Measurements from ENCODE around the gene ATP6V1A. TPM values are rescaled to one million over a fixed set of nuclear protein-coding genes. Genes with fewer than 3 reads are reported as not detected.

The ATP6V1A gene
- total and polyA plus RNA-seq, 3 donors from 2014 or later: 37.8 to 55.9 (median 51.6) TPM

DNA sequence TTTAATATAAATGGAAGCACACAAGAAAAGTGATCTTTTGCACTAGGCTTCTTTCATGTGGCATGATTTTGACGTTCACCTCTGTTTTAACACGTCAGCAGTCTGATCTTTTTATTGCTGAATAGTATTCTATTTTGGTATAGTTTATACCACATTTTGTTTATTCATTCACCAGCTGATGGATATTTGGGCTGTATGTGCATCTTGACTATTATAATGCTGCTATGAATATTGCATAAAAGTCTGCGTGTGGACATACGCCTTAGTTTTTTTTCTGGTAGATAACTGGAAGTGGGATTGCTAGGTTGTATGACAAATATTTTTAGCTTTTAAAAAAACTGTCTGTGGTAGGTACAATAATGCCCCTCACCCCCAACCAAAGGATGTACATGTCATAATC, 15.1 kb upstream of the ATP6V1A start:
- WGBS, 2 donors: 90 to 91% methylated on average over 4 of the region's 4 CpGs
- no peak for DNase-seq
- H3K27ac ChIP-seq: no peak overlapping the region
- TF ChIP-seq, protein P1, sequence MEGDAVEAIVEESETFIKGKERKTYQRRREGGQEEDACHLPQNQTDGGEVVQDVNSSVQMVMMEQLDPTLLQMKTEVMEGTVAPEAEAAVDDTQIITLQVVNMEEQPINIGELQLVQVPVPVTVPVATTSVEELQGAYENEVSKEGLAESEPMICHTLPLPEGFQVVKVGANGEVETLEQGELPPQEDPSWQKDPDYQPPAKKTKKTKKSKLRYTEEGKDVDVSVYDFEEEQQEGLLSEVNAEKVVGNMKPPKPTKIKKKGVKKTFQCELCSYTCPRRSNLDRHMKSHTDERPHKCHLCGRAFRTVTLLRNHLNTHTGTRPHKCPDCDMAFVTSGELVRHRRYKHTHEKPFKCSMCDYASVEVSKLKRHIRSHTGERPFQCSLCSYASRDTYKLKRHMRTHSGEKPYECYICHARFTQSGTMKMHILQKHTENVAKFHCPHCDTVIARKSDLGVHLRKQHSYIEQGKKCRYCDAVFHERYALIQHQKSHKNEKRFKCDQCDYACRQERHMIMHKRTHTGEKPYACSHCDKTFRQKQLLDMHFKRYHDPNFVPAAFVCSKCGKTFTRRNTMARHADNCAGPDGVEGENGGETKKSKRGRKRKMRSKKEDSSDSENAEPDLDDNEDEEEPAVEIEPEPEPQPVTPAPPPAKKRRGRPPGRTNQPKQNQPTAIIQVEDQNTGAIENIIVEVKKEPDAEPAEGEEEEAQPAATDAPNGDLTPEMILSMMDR (IDR thresholded peaks at IDR 0.05): no peak
- no peak for TF ChIP-seq POLR2A (IDR thresholded peaks at IDR 0.05)
- no peaks in the 10 kb centered on the region for H3K36me3 ChIP-seq (ENCODE audit: low read depth, missing control alignments)
- H3K4me1 ChIP-seq: peaks cover under 1% of the 10 kb centered on the region
- intact Hi-C loops (cut with DNase I; ENCODE audit: low total_unique reads): no loop called here
- H3K4me3 ChIP-seq: no peak overlapping the region
- H3K9me3 ChIP-seq: no peaks in the 10 kb centered on the region
- no peaks in the 10 kb centered on the region for H3K27me3 ChIP-seq

DNA sequence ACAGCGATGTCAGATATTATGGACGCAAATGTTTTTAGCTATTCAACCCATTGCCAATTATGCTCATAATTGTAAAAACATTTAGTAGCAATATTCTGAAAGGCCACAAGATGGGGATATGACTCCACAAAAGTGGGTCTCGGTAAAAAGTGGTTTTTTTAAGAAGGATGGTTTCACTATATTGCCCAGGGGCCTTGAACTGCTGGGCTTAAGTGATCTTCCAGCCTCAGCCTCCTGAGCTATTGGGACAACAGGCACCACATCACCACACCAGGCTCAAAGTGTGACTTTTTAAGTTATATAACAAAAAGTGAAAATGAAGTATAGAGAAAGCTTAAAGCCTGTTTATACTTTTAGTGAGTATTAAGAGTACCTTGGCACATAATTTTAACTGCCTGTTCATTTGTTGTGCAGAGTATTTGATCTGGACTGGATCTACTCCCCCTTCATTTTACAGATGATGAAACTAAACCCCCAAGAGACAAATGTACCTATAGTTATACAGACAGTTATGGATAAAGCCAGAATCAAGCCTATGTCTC, 10.2 kb upstream of the ATP6V1A start:
- H3K36me3 ChIP-seq (ENCODE audit: low read depth, missing control alignments): no peaks in the 10 kb centered on the region
- no peaks in the 10 kb centered on the region for H3K9me3 ChIP-seq
- no peak overlapping the region for H3K4me3 ChIP-seq
- H3K4me1 ChIP-seq: peaks cover 17% of the 10 kb centered on the region
- TF ChIP-seq, protein P1 (IDR thresholded peaks at IDR 0.05): peak; percentile 45 to 70 (median 58)
- TF ChIP-seq POLR2A (IDR thresholded peaks at IDR 0.05): no peak
- DNase-seq: no peak
- WGBS, 2 donors: 17 to 61% methylated on average over 3 of the region's 3 CpGs
- H3K27ac ChIP-seq: peak overlapping the region; percentile 9 to 32
- intact Hi-C loops (cut with DNase I; ENCODE audit: low total_unique reads): no loop called here
- H3K27me3 ChIP-seq: no peaks in the 10 kb centered on the region

DNA sequence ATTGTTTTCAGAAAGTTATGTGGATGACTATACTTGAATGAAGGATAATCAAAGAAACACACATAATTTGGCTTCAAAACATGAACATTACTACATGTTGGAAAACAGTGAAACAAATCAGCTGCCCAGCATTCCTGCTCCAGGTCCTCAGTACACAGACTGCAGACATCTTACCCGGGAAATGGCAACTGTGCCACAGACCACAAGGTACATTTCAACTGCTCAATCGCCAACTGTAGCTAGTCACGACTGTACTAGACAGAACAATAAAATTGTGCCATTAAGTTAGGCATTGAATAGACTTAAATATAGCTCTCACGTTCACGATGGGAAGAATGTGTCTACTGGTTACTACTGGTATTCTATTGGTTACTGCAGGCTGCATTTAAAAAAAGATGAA, 5.7 kb upstream of the ATP6V1A start:
- peaks cover 33% of the 10 kb centered on the region for H3K4me1 ChIP-seq
- WGBS, 2 donors: 55 to 65% methylated on average over 5 of the region's 5 CpGs
- TF ChIP-seq, protein P1 (IDR thresholded peaks at IDR 0.05): no peak
- no peak for TF ChIP-seq POLR2A (IDR thresholded peaks at IDR 0.05)
- peak overlapping the region in 1 of 2 donors; percentile 46 for H3K27ac ChIP-seq
- DNase-seq: no peak
- no peaks in the 10 kb centered on the region for H3K9me3 ChIP-seq
- H3K27me3 ChIP-seq: no peaks in the 10 kb centered on the region
- intact Hi-C loops (cut with DNase I; ENCODE audit: low total_unique reads): no loop called here
- H3K36me3 ChIP-seq (ENCODE audit: low read depth, missing control alignments): no peaks in the 10 kb centered on the region
- no peak overlapping the region for H3K4me3 ChIP-seq

DNA sequence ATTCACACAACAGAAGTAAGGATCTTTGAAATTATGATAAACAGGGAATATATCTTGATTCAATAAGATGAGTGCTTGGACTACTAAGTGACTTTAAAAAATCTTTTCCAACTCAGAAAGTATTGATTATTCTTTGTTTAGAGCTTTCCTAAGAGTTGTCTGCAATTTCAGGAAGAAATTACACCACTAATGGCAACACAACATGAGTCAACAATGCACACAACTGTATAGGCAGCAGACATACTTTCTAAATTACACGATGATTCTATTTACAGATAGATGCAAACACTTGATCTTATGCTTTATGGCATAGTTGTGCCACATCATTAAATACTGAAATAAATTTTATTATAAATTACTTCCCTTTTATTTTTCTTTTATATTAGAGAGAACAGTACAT, 5.2 kb upstream of the ATP6V1A start:
- Histone ChIP-seq H3K36me3 (ENCODE audit: low read depth, missing control alignments) (no peaks in the 10 kb centered on the region), H3K4me3 (no peak overlapping the region), H3K27ac (no peak overlapping the region), H3K9me3 (no peaks in the 10 kb centered on the region), H3K27me3 (no peaks in the 10 kb centered on the region), H3K4me1 (peaks cover 33% of the 10 kb centered on the region)
- DNase-seq: no peak
- WGBS, 2 donors: 88 to 91% methylated on average over 1 of the region's 1 CpG
- no peak for TF ChIP-seq POLR2A (IDR thresholded peaks at IDR 0.05)
- TF ChIP-seq, protein P1 (IDR thresholded peaks at IDR 0.05): no peak
- intact Hi-C loops (cut with DNase I; ENCODE audit: low total_unique reads): no loop called here

DNA sequence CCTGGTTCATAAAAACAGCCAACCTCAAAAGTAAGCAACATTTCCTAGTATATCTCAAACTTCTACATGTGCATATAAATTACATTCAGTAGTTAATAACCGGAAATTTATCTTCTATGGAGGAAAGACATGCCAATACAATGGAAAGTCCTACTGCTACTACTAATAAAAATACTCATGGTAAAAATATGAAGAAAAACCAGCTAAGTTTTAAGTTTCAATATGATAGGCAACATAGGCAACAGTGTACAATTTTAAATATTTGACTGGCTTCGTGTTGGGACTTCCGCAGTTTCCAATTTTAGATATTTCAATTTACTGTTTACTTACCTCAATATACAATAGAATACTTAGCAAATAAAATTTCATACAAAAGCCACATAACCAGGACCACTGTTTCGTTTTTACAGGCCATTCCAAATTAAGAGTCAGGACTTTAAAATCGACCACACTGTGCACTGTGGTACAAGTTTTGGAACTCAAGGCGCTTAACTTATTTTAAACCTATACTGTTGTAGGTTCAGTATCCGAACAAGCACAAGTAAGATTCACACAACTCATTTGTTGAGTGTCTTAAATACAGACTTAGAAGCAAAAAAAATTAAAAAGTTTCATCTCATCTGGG, 3.7 kb upstream of the ATP6V1A start:
- intact Hi-C loops (cut with DNase I; ENCODE audit: low total_unique reads): no loop called here
- WGBS, 2 donors: 55 to 66% methylated on average over 7 of the region's 7 CpGs
- TF ChIP-seq, protein P1 (IDR thresholded peaks at IDR 0.05): no peak
- TF ChIP-seq POLR2A (IDR thresholded peaks at IDR 0.05): no peak
- Histone ChIP-seq H3K4me3 (no peak overlapping the region), H3K36me3 (ENCODE audit: low read depth, missing control alignments) (no peaks in the 10 kb centered on the region), H3K4me1 (peaks cover 28% of the 10 kb centered on the region), H3K27ac (peak overlapping the region in 1 of 2 donors; percentile 15), H3K9me3 (no peaks in the 10 kb centered on the region), H3K27me3 (no peaks in the 10 kb centered on the region)
- no peak for DNase-seq

Measured in testis (tissue), 3 donors.